SK-MEL-5 (cell line): Measurements from ENCODE around the gene ZBTB20. TPM values are rescaled to one million over a fixed set of nuclear protein-coding genes. Genes with fewer than 3 reads are reported as not detected.

Experiments used
- DNase-seq: peaks from one replicate; pipeline ENCODE4 v3.0.0-alpha.2; 2016; ENCODE audit warnings: low read depth, low spot score
- in situ Hi-C: cut with HindIII; loops from 2 replicates; pipeline ENCODE4 v1.10.0; 2016; ENCODE audit warnings: low sequenced_read_pairs, high pct_unique_total_duplicates, low pct_unique_long_range_greater_than_20kb
- total RNA-seq: library from RNA; depleted of rRNA; stranded (reverse); fragments of >200 nt; shearing (Covaris generic); gene quantifications from 2 replicates; pipeline ENCODE4 v1.2.3, GENCODE V29; 2014

Gene ZBTB20
- total RNA-seq, 1 experiment from 2014 or later, result 2.9 TPM

DNA sequence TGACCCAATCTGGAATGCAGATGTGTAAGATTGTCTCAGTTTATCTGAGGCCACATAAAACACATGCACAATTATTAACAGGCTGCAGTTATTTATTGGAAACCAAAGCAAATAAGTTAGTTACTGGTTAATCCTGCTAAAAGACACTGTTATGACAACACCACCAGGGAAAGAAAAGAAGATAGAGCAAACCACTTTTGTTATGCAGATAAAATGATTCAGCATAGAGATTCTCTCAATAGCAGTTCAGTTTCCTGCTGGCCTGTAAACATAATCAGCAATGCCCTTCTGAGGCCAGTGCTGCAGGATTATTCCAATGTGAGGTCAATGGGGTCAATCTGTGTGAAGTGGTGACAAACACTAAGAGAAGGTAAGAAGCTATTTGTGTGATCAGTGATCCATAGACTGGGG is 244.4 kb downstream of the ZBTB20 start:
- in situ Hi-C loops, result no loop called here
- no peak for DNase-seq

DNA sequence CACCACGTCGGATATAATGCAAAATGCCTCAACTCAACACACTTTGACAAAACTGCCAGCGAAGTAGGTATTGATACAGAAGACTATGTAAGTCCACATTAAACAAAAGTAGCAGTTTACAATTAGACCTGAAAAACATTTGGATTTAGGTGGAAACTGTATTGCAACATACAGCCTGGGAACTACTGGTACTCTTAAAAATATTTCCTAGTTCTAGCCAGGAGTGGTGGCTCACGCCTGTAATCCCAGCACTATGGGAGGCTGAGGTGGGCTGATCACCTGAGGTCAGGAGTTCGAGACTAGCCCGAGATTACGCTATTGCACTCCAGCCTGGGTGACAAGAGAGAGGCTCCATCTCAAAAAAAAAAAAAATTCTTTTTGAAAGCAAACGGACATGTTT is 246.2 kb downstream of the ZBTB20 start:
- in situ Hi-C loops, result no loop called here
- no peak for DNase-seq

DNA sequence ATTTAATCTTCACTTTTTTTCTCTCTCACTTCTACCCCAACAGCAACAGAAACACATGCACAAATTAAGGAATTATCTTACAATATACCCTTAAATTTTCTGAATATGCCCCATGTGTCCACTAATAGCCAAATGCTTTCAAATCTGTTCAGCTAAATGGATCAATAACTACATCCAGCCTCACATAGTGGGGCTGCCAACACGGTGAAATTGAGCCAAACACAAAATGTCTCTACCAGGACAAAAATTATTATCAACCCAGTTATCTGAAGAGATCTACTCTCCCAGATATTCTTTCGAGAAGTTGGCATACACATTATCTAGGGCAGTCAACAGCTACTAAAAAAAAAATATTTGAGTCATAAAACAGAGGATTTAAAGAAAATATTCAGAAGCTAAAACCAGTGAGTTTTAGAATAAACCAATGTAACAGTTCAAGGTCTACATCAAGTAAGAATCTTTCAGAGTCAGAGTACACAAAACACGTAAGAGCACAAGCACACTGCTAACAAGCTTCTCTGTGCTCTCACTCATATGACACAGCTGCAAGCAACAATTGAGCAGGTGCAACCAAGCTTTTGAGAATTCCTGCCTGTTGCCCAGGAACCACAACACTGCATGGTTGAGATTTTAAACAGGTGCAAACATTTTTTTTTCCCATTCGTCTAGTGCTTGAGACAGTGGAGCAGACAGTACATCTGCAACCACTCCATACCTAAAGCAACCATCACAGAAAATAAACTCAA is 247.7 kb downstream of the ZBTB20 start:
- DNase-seq, result no peak
- in situ Hi-C loops, result no loop called here

DNA sequence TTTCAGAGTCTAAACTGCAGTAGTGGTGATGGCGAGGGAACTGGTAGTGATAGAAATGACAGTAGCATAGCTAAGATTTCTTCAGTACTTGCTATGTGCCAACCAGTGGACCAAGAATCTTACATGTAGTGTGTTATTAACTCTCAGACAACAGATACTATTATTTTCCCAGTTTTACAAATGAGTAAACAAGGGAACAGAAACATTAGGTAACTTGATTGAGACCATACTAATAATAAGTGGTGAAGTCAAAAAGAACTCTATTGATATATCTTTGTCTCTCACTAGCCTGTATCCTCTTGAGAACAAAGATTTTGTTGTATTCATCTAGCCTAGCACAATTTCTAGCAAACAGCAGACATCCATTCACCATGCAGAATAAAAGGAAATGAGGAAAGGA is 250.1 kb downstream of the ZBTB20 start:
- DNase-seq, result peak; percentile 40
- in situ Hi-C loops, result no loop called here

DNA sequence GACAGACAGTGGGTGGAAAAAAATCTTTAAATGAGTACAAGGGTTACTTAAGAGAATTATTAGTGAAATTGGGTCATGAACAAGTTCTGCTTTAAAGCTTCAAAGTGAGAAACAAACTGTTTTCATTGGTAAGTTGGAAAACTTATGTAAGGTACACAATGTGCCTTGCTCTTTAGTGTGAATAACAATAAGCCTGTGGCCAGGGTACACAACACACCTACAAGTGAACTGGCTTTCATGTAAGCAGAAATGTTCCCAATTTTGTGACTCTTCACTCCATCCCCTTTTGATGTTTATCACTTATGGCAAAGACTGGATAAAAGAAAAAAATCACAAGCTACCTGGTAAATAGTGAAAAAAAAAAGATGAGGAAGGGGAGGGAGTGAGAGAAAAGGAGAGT is 253.7 kb downstream of the ZBTB20 start:
- in situ Hi-C loops, result no loop called here
- no peak for DNase-seq

GRCh38 chr3:114892880-114893279 is 254.2 kb downstream of the ZBTB20 start:
- in situ Hi-C loops, result no loop called here
- no peak for DNase-seq

DNA sequence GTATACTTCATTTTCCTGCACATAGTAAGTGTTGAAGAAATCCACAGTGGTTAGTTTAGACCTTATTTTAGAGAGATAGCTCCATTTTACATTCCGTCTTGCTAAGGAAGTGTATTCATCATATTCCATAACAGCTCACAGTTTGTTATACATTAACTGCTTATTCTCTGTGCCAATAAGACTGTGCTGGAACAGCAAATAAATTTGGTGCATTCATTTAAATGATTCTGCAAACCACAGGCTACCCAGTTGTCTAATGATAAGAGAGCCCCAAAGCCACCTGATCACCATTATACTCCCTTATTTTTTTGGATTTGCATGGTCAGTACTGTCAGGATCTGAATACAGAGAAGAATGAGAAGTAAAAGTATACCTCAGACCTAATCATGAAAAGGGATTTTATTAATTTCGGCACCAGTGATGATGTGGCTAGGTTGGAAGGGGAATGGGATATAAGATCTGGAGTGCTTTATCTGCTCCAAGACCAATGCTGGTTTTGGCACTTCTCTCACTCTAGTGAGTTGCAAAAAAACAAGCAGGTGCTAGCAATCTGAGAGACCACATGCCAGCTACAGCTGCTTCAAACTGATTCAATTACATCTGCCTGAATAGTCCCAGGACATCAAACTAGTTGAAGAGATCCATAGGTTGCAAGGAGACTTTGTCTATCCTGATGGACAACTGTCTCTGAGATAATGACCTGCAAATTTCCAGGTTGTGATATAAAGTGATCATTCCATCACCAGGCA is 254.8 kb downstream of the ZBTB20 start:
- no peak for DNase-seq
- in situ Hi-C loops, result no loop called here

GRCh38 chr3:114887806-114888205 is 259.3 kb downstream of the ZBTB20 start:
- DNase-seq, result no peak

GRCh38 chr3:114886905-114887304 is 260.2 kb downstream of the ZBTB20 start:
- in situ Hi-C loops, result no loop called here
- DNase-seq, result no peak

More at GRCh38 chr3:114887806-114888205, 259.3 kb downstream of the ZBTB20 start:
- in situ Hi-C loops, result no loop called here

GRCh38 chr3:114884213-114884923 is 262.7 kb downstream of the ZBTB20 start:
- in situ Hi-C loops, result no loop called here
- no peak for DNase-seq

- in situ Hi-C loops, result no loop called here
- no peak for DNase-seq
These were observed 267.0 kb downstream of the ZBTB20 start for GRCh38 chr3:114880078-114880477.

- in situ Hi-C loops, result no loop called here
- DNase-seq, result no peak
These were observed 267.7 kb downstream of the ZBTB20 start for GRCh38 chr3:114879059-114880031.

- DNase-seq, result no peak
- in situ Hi-C loops, result no loop called here
These were observed 268.8 kb downstream of the ZBTB20 start for GRCh38 chr3:114878114-114878839.

DNA sequence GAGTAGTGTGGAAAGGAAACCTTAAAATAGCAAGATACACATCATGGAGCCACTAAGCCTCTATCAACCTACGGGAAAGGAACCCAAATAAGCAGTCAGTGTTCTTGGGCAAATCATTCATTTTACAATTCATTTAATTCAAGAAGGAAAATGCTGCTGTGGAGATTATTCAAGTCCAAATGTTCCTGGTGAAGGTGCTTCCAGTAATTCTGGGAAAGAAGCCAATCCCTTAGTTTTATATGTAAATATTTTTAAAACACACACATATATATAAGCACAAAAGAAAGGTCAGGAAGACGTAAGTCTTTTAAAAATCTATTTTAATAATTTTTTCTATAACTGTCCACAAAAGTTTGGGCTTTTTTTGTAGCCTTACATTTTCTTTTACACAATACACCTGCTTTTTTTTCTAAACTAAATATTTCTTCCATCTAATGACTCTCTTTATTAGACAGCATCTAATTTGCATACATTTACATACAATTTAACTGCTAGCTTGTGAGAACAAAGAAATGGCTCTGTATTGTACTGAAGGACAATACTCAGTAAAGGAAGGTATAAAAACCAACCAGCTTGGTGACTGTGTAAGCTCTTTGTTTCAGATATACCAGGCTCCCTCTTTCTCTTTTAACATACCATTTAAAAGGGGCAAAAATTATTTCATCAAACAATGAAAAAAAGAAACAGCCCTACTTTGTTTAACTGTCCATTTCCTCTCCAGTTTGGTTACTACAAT is 269.5 kb downstream of the ZBTB20 start:
- in situ Hi-C loops, result no loop called here
- DNase-seq, result no peak

GRCh38 chr3:114874522-114874971 is 272.5 kb downstream of the ZBTB20 start:
- in situ Hi-C loops, result no loop called here
- DNase-seq, result no peak

GRCh38 chr3:114873591-114873990 is 273.5 kb downstream of the ZBTB20 start:
- in situ Hi-C loops, result no loop called here
- DNase-seq, result no peak
